IMR-90 (cell line): Measurements from ENCODE around the gene SAMD8.

Experiments used
- CTCF ChIP-seq: conservative IDR thresholded peaks from 2 replicates; pipeline ENCODE4 v1.5.1; 2012; ENCODE audit warnings: mild to moderate bottlenecking, low read depth, low read length, improper control_type of control experiment
- ELK1 ChIP-seq: fragments of 150-350 bp; IDR thresholded peaks from 2 replicates; pipeline ENCODE4 v1.6.1; 2016; ENCODE audit warnings: low read depth, mild to moderate bottlenecking, low read length, moderate library complexity, borderline replicate concordance
- MAZ ChIP-seq: IDR thresholded peaks from 2 replicates; pipeline ENCODE4 v1.6.1; 2012; ENCODE audit warnings: low read depth, mild to moderate bottlenecking, low read length, improper control_type of control experiment, moderate library complexity, borderline replicate concordance

GRCh38 chr10:75228834-75229233 lies 117.4 kb downstream of the SAMD8 start:
- no peak for TF ChIP-seq CTCF
- TF ChIP-seq ELK1 = no peak
- no peak for TF ChIP-seq MAZ
